Fibroblast of lung (primary cell): ENCODE results near the gene EXOC2.

Experiments
- EZH2 ChIP-seq: IDR thresholded peaks from 2 replicates; pipeline ENCODE4 v1.5.1; 2012; ENCODE audit warnings: low read length, control low read depth, mild to moderate bottlenecking; ENCODE audit errors: missing control alignments
- TF ChIP-seq, protein P1 (sequence below), 2 donors: IDR thresholded peaks in 1 of 2; conservative IDR thresholded peaks in 1 of 2; 1 replicate in 1 of 2; 2 replicates in 1 of 2; pipeline ENCODE4 v1.5.1; 2011 to 2012; ENCODE audit warnings: low read length in 2 of 2, control low read depth in 1 of 2, inconsistent platforms in 1 of 2, low read depth in 1 of 2, mild to moderate bottlenecking in 1 of 2

DNA sequence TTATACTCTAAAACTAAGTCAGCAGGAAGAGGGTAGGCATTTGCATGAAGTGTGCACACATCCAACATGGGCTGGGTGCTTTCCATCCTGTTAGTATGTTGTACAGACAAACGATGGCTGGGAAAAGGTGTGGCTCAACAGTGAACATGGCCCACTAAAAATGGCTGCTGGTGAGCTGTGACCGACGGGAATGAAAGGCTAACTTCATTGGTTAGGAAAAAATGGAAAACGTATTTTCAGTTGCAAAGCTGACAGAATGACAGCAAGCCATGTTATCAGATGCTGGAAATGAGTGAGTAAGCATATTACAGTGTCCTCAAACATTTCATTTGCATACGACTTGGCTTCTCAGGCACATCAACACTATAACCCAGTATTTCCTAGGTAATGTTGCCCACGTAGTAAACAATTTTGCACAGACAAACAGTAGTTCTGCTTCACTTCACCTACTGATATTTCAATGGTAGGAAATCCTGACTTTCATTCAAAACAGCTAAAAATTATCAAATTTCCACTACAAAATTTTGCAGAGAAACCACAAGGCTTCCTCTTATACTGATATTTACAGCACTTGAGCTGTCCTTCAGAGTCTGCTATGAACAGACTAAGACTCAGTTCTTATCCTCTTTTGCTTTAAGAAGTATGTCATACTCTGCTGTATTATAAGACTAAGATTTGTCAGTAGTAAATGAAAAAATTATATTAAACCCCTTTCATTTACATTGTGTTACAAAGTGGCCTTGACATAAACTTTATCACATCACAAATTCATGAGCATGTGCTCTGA, 202.5 kb downstream of the EXOC2 start:
- TF ChIP-seq, protein P1, sequence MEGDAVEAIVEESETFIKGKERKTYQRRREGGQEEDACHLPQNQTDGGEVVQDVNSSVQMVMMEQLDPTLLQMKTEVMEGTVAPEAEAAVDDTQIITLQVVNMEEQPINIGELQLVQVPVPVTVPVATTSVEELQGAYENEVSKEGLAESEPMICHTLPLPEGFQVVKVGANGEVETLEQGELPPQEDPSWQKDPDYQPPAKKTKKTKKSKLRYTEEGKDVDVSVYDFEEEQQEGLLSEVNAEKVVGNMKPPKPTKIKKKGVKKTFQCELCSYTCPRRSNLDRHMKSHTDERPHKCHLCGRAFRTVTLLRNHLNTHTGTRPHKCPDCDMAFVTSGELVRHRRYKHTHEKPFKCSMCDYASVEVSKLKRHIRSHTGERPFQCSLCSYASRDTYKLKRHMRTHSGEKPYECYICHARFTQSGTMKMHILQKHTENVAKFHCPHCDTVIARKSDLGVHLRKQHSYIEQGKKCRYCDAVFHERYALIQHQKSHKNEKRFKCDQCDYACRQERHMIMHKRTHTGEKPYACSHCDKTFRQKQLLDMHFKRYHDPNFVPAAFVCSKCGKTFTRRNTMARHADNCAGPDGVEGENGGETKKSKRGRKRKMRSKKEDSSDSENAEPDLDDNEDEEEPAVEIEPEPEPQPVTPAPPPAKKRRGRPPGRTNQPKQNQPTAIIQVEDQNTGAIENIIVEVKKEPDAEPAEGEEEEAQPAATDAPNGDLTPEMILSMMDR (conservative IDR thresholded peaks at IDR 0.05 in 1 of 2, IDR thresholded peaks at IDR 0.05 in 1 of 2; ENCODE audit: low read depth in 1 of 2, low read length in 2 of 2) = no peak
- no peak for TF ChIP-seq EZH2
